GM19035 (cell line): ENCODE data around the gene STOML1.
"Not testable (repeated sequence)": the region's sequence is repeated elsewhere in the genome, so short reads cannot be mapped to it uniquely, and the experiment has no call there.

Experiments
- ATAC-seq: cut with Tn5 transposase; IDR thresholded peaks from one replicate; pipeline ENCODE4 v1.9.1; 2021; ENCODE audit not compliant: unreplicated experiment

Gene STOML1

DNA sequence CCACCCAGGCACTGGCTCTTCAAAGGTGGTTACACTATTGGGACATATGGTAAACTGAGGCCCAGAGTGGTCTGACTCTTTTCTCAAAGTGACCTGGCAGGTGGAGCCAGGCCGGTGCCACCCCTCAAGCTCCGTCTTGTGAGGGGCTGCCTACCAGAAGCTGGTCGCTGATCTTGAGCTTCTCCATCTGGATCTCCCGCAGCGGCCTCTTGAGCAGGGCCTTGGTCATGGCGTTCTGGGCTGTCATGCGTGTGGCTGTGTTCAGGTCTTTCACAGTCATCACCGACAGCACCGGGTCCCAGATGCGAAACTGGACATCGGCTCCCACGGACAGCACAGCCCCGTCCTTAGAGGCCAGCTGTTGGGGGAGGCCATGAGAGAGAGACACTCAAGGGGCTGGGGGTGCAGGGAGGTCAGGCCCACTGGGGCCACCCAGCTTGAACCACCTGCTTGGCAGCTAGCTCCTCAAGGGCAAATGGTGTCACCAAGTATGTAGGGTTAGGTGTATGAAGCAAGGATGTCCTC, 3.6 kb downstream of the STOML1 start:
- ATAC-seq = no peak

DNA sequence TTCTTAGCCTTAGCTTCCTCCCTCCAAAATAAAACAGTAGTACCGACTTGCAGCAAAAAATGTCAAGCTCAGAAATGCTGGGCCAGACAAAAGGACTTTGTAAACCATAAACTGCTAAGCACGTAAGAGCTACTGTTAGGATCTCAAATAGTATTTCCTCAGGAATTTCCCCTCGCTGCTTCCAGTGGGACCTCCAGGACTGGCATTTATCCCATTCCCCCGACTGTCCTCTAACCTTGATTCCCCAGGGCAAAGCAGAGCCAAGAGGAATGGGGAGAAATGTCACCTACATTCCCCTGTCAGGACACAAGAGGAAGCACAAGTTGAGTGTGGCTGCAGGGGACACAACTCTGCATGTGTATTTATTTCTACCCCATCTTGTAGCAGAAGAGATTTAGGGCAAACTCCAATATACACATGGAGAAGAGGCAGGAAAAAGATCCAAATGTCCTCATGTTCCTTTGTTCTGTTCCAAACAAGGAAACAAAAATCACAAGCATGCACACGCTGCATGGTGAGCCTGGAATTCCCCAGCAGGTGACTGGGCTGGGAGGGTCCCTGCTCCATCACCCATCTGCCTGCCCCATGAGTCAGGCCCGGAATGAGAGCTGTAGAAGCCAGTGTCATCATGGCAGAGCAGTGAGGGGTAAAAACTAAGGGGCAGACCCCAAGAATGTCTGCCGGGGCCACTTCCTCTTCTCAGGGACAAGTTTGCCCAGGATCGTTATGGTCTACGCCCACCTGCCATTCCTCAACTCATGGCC, 4.2 kb downstream of the STOML1 start:
- no peak for ATAC-seq

DNA sequence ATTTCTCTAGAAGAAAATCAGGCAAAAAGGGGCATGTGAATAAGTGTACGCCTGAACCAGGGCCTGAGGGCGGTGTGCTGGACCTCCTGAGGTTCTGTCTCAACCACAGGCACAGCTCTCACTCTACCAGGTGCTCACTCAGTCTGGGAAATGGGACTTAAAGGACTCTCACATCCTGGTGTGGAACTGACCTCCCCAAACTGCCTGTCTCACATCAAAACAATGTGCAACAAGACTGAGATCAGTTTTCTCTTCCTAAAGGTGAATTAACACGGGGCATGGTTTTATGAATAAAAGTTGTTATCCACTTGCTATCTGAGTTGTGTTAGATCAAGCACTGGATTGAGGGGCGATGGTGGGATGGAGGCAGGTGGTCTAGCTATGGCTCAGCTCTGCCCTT, 4.8 kb downstream of the STOML1 start:
- no peak for ATAC-seq

- no peak for ATAC-seq
Observed at GRCh38 chr15:73986776-73987056, 5.4 kb downstream of the STOML1 start.

GRCh38 chr15:73986055-73986775, 5.9 kb downstream of the STOML1 start:
- ATAC-seq = no peak

DNA sequence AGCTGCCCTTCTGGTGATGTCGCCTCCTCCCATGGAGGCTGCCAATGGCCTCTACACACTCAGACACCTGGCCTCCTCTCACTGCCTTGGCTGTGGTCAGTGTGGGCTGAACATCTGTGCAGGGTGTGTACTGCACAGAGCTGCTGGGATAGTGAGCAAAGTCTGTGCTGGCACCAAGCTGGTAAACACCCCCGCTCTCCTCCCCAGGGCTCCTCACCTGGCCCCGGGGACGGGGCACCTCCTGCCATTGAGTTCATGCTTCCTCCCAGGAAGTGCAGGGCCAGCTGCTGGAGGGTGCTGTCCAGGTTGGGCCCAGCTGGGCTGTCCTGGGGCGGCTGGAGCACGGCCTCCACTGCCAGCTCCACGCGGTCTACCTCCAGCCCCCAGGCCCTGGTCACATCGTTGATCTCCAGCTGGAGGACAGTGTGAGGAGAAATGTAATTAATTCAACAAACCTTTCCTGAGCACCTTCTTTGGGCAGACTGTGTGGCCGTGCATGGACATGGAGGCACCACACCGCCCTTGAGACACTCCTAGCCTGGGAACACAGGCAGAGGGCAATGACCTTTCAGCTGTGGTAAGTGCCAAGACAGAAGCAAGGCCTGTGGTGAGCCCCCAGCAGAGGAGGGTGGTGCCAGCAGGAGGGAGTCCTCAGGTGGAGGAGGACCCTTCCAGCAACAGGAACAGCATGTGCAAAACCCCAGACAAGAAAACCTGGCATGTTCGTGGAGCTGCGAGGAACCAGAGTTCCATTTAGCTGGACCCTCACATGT, 6.8 kb downstream of the STOML1 start:
- ATAC-seq = no peak

- no peak for ATAC-seq
Observed at GRCh38 chr15:73984208-73984979, 7.7 kb downstream of the STOML1 start.

DNA sequence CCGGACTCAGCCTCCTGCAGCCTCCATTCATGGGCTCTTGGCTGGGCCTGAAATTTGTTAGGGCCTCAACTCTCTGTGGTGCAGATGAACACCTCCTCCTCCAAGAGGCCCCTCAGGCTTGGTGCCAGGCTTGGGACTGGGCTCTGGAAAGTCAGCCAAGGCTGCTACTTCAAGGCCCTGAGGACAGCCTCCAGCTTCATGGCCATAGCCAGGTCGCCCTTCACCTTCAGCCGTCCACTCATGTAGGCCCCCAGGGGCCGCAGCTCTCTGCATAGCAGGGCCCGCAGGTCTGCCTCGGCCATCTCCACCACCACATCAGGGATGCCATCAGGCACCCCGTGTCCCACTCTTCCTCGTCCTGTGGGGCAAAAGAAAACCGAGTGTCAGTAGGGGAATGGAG, 8.3 kb downstream of the STOML1 start:
- no peak for ATAC-seq

- no peak for ATAC-seq
Observed at GRCh38 chr15:73983211-73983727, 8.8 kb downstream of the STOML1 start.

DNA sequence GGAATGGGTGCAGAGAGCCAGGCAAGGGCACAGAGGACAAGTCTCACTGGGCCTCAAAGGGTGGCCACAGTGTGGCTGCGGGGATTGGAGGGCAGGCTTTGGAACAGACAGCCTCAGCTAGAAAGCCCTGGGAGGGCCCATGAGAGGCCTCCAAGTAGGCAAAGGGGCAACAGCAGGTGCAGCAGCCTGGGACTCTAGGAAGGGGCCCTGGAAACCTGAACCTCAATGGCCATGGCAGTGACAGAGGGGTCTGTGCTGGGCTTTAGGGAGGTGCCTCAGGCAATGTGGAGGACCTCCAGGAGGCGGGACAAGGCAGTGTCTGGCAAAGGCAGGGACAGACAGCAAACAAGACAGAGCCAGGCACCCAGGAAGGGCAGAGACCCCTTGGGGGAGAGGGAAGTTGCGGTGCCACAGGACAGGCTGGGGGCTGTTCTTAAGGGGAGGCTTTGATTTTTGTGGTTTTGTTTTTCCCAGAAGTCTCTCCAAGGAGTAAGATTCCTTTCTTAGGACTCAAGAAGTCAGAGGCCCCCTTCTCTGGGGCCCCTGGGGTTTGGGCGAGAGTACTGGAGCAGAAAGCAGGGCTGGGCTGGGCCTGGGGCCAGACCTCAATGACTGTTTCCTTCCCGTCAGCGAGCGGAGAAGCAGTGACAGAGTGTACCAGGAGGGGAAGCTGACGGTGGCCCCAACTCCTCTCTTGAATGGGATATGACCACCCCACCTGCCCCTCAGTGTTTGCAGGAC, 9.7 kb downstream of the STOML1 start:
- no peak for ATAC-seq

DNA sequence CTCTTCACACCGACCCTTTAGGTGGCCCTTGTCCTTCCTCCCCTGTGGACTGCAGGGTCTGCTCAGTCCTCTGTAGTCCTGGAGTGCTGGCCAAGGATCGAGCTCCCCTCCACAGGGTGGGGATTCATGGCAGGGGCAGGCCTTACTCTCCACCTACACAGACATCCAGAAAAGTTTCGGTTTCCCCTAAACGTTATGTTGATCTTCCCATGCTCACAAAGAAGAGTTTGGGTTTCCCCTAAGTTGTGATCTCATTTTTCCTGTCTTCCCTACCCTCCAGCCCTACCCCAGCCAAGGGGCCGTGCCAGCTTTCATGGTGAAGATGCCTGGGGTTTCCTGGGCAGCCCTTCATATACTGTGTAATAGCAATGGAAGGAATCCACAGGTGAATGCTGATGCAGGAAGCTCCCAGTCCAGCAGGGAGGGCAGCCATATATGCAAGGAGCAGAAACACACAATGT, 10.3 kb downstream of the STOML1 start:
- no peak for ATAC-seq

- no peak for ATAC-seq
Observed at GRCh38 chr15:73979636-73980035, 12.5 kb downstream of the STOML1 start.

DNA sequence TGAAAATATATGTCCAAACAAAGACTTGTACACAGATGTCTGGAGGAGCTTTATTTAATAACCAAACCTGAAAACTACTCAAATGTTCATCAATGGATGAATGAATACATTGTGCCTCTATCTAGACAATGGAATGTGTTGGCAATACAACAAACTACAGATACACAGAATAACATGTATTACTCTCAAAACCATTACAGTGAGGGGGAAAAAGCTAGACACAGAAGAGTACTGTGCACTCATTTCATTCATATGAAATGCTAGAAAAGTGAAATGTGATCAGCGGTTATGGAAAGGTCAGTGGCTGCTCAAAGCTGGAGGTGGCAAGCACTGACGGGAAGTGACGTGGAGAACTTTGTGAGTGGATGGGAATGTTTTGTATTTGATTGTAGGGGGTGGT, 13.2 kb downstream of the STOML1 start:
- no peak for ATAC-seq

DNA sequence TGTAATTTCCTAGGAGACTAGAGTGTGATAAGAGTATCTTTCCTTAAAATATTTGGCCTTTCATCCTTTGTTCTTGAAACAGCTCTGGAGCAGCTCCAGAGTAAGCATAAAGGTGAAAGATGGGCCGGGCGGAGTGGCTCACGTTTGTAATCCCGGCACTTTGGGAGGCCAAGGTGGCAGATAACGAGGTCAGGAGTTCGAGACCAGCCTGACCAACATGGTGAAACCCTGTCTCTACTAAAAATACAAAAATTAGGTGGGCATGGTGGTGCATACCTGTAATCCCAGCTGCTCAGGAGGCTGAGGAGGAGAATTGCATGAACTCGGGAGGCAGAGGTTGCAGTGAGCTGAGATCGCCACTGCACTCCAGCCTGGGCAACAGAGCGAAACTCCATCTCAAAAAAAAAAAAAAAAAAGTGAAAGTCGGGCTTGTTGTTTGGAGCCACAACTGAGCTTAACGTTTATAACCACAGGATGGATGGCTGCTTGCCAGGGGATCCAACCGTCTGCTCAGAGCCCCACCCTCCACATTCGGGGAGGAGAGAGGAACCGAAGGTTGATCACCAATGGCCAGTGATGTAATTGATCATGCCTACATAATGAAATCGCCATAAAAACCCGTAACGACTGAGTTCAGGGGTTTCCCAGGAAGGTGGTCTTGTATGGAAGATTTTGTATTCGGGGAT, 16.5 kb downstream of the STOML1 start:
- not testable (repeated sequence) for ATAC-seq

DNA sequence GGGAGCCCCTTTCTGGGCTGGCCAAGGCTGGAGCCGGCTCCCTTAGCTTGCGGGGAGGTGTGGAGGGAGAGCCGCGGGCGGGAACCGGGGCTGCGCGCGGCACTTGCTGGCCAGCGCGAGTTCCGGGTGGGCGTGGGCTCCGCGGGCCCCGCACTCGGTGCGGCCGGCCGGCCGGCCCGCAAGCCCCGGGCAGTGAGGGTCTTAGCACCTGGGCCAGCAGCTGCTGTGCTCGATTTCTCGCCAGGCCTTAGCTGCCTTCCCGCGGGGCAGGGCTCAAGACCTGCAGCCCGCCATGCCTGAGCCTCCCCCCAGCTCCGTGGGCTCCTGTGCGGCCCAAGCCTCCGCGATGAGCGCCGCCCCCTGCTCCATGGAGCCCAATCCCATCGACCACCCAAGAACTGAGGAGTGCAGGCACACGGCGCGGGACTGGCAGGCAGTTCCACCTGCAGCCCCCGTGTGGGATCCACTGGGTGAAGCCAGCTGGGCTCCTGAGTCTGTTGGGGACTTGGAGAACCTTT, 18.4 kb downstream of the STOML1 start:
- not testable (repeated sequence) for ATAC-seq

DNA sequence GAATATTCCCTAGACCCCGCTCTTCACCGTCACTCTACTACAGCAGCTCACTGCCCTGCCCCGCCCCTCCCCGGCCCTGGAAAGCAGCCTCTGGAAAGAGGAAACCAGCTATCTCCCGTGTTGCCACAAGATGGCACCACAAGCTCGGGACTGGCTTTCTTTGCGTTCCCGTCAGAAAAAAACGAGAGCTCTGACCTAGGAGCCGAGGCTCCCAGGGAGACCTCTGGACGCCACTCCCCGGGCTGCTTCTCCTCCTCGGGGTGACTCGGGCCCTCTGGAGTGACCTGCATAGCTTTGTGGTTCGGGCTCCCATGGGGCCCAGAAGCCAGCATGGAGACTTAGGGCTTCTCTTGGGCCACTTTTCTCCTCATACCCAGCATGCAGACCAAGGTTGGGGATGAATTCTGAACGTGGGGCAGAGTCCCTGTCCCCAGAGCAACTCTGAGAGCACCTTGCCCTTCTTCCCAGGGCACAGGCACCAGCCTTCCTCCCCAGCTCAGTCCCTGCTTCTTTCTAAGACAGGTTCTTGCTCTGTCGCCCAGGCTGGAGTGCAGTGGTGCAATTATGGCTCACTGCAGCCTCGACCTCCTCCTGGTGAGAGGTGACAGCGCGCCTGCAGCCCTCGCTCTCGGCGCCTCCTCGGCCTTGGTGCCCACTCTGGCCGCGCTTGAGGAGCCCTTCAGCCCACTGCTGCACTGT, 19.0 kb downstream of the STOML1 start:
- ATAC-seq = no peak

DNA sequence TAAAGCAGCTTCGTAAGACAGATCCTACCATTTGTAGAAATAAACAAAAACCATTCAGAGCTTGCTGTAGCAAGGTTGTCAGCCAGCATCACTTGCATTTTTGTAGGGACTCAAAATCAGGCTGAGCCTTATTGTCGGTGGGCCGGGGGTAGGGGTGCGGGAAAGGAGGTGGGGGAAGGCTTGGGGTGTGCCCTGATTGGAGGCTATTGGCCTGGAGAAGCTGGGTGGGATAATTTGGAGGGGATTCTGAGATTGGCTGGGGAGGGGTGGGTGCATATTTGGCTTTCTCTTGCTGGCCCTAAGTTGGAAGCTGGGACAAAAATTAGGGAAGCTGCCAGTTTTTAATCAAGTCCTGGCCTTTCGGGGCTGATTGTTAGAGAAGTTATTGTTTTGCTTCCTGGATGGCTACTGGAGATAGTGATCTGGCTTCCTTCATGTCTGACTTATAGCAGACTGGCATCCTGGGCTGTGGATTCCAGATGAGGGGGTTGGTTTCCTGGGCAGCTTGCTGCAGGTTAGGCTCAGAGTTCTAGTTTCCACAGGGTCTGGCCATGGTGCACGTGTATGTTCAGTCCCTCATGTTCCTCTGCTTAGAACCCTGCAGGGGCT, 22.8 kb downstream of the STOML1 start:
- ATAC-seq = no peak

DNA sequence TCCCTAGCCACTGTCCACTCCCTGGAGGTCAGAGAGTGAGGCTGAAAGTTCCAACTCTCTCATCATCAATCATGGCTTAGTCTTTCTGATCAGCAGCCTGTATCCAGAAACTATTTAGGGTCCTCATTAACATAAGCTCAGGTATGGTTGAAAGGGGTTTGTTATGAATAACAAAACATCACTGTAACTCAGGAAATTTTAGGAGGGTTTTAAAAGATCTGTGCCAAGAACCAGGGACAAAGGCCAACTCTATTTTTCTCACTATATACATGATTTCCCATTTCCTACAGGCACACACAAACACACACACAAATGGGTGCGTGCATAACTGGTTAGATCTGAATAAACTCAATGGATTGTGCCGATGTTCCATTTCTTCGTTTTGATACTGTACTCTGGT, 23.6 kb downstream of the STOML1 start:
- no peak for ATAC-seq
